Mucosa of descending colon (tissue), 3 donors: ENCODE results near the gene LCN1. TPM values are rescaled to one million over a fixed set of nuclear protein-coding genes. Genes with fewer than 3 reads are reported as not detected.

Experiments
- ATAC-seq: fragments of 200-7000 bp; cut with Tn5 transposase; one replicate; pipeline ENCODE4 v1.9.1; 2020; ENCODE audit warnings: mild to moderate bottlenecking, moderate library complexity
- DNase-seq, 3 donors: peaks; one replicate each; pipeline ENCODE4 v3.0.0-alpha.2; 2020
- H3K36me3 ChIP-seq: fragments of 200-600 bp; one replicate; pipeline ENCODE4 v1.8.0; 2021; ENCODE audit warnings: low read depth, mild to moderate bottlenecking
- H3K4me1 ChIP-seq: fragments of 200-600 bp; one replicate; pipeline ENCODE4 v1.8.0; 2021; ENCODE audit warnings: low read depth, mild to moderate bottlenecking
- H3K4me3 ChIP-seq: fragments of 200-600 bp; one replicate; pipeline ENCODE4 v1.8.0; 2021; ENCODE audit warnings: mild to moderate bottlenecking
- H3K9me3 ChIP-seq: fragments of 200-600 bp; one replicate; pipeline ENCODE4 v1.8.0; 2021; ENCODE audit warnings: mild to moderate bottlenecking
- intact Hi-C, 2 donors: fragments of 100-400 bp; cut with DNase I in 1 of 2; cut with micrococcal nuclease in 1 of 2; formaldehyde crosslinking; loops; one replicate each; pipeline versions ENCODE4 v1.11.0 to v1.11.1; 2022; cut with DNase I, micrococcal nuclease
- total RNA-seq, 3 donors: library from RNA; stranded (reverse); fragmentation: NEBNext Ultra II Directional in 2 of 3; extraction: Animal tissue kit (Norgen Biotek cat#: 25700) in 2 of 3; gene quantifications; one replicate each; pipeline versions ENCODE4 v1.2.1 to v1.2.4, GENCODE V29; 2021 to 2023
- TF ChIP-seq, protein P1 (sequence below): fragments of 200-600 bp; IDR thresholded peaks from one replicate; pipeline ENCODE4 v1.8.0; 2022; ENCODE audit warnings: antibody characterized with exemption, mild to moderate bottlenecking
- donor health status: DM: no; HTN: no; CAD: no; lungs with moderate emphysema.
- donor health status: DM: no; HTN: no; CAD: no.
- donor health status: DM: no; HTN: yes; CAD: no.

LCN1 gene
- total RNA-seq, 3 donors from 2014 or later: not detected

DNA sequence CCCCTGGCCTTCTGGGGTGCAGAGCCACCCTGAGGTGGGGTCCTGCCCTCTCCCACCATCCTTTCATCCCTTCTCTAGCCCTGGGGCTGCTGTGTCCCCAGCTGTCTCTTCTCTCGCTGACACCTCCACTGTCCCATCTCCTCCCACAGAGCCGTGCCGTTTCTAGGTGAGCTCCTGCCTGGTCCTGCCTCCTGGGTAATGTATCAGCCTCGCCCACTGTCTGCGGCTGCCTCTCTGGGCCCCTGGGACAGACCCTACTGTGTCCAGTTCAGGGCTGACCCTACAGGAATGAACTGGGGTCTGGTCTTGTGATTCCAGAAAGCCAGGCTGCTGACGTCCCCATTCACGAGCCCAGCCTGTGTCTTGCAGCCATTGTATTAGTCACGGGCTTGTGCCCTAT, 44.4 kb downstream of the LCN1 start:
- ATAC-seq (no peak), DNase-seq (no peak)
- H3K9me3 ChIP-seq: no peaks in the 10 kb centered on the region
- no peak overlapping the region for H3K4me3 ChIP-seq
- TF ChIP-seq, protein P1, sequence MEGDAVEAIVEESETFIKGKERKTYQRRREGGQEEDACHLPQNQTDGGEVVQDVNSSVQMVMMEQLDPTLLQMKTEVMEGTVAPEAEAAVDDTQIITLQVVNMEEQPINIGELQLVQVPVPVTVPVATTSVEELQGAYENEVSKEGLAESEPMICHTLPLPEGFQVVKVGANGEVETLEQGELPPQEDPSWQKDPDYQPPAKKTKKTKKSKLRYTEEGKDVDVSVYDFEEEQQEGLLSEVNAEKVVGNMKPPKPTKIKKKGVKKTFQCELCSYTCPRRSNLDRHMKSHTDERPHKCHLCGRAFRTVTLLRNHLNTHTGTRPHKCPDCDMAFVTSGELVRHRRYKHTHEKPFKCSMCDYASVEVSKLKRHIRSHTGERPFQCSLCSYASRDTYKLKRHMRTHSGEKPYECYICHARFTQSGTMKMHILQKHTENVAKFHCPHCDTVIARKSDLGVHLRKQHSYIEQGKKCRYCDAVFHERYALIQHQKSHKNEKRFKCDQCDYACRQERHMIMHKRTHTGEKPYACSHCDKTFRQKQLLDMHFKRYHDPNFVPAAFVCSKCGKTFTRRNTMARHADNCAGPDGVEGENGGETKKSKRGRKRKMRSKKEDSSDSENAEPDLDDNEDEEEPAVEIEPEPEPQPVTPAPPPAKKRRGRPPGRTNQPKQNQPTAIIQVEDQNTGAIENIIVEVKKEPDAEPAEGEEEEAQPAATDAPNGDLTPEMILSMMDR: no peak
- no peaks in the 10 kb centered on the region for H3K4me1 ChIP-seq
- H3K36me3 ChIP-seq: no peaks in the 10 kb centered on the region
- intact Hi-C loops: no loop called here

DNA sequence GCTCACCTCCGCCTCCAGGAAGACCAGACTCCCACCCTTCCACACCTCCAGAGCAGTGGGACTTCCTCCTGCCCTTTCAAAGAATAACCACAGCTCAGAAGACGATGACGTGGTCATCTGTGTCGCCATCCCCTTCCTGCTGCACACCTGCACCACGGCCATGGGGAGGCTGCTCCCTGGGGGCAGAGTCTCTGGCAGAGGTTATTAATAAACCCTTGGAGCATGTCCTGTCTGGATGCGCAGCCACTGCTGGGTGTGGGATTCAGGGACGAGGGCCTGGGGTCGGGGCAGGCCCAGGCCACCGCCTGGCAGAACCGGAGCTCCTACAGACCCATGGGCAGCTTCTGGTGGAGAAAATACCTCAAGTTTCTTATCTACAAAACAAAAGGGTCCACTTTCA, 45.3 kb downstream of the LCN1 start:
- H3K36me3 ChIP-seq: no peaks in the 10 kb centered on the region
- H3K4me1 ChIP-seq: no peaks in the 10 kb centered on the region
- ATAC-seq (no peak), DNase-seq (no peak)
- no peak overlapping the region for H3K4me3 ChIP-seq
- H3K9me3 ChIP-seq: no peaks in the 10 kb centered on the region
- TF ChIP-seq, protein P1: no peak
- intact Hi-C loops: no loop called here

DNA sequence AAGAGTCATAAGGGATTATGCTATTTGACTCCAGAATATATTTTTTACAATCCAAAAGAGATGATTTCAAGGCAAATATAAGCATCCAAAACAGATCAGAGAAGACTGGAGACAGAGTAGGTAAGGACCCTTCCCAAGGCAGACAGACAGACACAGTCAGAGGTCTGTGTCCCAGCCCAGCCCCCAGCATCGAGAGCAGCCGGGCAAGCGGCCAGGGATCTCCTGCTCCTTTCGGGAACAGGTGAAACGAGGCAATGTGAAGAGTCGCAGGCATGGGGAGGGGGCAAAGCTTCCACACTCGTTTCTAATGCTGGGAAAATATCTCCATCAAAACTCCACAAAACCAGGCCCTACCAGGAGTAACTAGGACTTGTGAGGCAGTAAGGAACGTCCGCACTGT, 46.1 kb downstream of the LCN1 start:
- intact Hi-C loops: no loop called here
- no peak for DNase-seq
- TF ChIP-seq, protein P1: no peak
- H3K4me3 ChIP-seq: no peak overlapping the region
- no peak for ATAC-seq
- H3K9me3 ChIP-seq: no peaks in the 10 kb centered on the region
- H3K36me3 ChIP-seq: no peaks in the 10 kb centered on the region
- no peaks in the 10 kb centered on the region for H3K4me1 ChIP-seq

DNA sequence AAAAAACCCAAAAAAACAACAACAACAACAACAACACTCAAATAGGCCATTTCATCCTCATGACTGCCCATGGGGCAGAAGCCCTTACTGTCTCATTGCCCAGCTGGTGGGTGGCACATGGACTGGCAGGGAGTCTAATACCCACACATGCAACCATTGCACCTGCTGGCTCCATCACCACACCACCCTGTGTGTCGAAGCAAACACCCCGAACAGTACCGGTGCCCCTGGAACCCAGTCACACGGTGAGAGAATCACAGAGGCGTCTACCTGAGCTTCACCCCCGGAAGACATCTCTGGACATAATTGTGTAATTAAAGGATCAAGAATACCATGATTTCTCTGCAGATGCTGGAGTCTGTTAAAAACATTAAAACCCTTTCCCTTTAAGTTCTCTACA, 46.8 kb downstream of the LCN1 start:
- no peaks in the 10 kb centered on the region for H3K9me3 ChIP-seq
- H3K36me3 ChIP-seq: no peaks in the 10 kb centered on the region
- no peaks in the 10 kb centered on the region for H3K4me1 ChIP-seq
- ATAC-seq (no peak), DNase-seq (no peak)
- intact Hi-C loops: no loop called here
- TF ChIP-seq, protein P1: no peak
- H3K4me3 ChIP-seq: no peak overlapping the region

DNA sequence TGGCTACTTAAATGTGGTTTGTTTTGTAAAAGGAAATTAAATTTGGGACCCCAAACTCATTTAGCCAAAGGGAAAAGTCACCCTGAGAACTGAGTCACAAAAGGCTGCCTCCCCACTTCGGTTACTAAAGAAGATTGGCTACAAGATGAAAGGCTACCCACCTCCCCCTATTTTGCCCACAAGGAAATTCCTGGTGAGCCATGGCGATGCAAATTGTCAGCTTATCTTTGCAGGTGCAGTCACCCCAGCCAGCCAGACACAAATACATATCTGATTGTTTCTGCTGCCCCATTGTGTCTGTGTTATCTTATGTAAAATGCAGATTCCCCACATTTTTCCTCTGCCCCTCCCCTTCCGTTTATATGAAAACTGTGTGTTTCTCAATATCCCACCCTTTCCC, 49.2 kb downstream of the LCN1 start:
- TF ChIP-seq, protein P1: no peak
- no peak overlapping the region for H3K4me3 ChIP-seq
- no peaks in the 10 kb centered on the region for H3K9me3 ChIP-seq
- no peaks in the 10 kb centered on the region for H3K36me3 ChIP-seq
- no peaks in the 10 kb centered on the region for H3K4me1 ChIP-seq
- DNase-seq (no peak), ATAC-seq (no peak)
- intact Hi-C loops: no loop called here

DNA sequence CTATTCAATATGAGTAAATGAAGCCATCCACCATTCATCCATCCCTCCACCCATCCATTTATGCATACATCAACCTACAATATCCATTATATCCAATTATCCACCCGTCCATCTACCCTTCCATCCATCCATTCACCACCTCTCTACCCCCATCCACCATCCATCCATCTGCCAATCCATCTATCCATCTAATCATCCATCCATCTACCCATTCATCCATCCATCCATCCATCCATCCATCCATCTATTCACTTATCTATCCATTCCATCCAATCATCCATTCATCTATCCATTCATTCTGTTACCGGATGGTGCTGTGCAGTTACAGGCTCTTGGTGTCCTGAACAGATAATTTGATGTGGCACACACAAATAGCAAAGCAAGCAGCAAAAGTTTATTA, 51.0 kb downstream of the LCN1 start:
- DNase-seq (no peak), ATAC-seq (no peak)
- Histone ChIP-seq H3K4me3 (no peak overlapping the region), H3K36me3 (no peaks in the 10 kb centered on the region), H3K4me1 (no peaks in the 10 kb centered on the region), H3K9me3 (no peaks in the 10 kb centered on the region)
- intact Hi-C loops: no loop called here
- TF ChIP-seq, protein P1: no peak
